ENCODE measurements around the gene RANBP17. TPM values are rescaled to one million over a fixed set of nuclear protein-coding genes. Genes with fewer than 3 reads are reported as not detected.

The RANBP17 gene
- total RNA-seq, 6 donors from 2014 or later, result 12.6 to 81.4 (median 23.9) TPM

DNA sequence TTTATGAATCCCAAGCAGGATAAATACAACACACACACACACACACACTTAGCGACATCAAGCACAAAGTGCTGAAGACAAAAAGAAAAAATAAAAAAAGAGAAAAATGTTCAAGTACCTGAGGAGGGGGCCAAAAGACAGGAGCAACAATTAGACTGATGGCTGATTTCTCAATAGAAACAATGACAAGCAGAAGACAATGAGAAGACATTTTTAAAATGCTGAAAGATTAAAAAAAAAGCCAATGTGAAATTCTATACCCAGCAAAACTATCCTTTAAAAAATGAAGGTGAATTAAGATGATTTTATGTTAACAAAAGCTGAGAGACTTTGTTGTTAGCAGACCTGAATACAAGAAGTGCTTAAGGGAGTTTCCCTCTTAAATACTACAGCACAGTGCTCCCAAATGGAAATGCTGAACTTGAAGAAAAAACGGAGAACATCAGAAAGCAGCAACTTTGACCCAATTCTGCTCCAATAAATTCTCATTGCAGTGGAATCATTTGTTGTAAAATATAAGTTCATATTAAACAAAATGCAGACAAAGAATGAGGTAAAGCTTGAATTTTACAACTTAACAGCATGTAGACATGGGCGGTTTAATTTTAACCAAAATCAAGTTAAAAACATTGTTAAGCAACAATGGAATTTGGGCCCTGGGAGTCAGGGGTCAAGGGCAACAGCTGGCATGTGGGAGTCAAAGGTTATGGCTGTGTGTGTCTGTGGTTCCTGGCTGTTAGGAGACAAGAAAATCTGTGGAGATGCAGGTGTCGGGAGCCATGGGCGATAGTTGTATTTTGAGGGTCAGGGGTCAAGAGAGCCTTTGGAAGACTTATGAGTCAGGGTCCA lies 776 bp upstream of the RANBP17 start:
- Histone ChIP-seq H3K4me3 (peak overlapping the region in 2 of 4 donors; percentile 70 to 77), H3K27ac (no peak overlapping the region), H3K36me3 (no peaks in the 10 kb centered on the region), H3K9me3 (peaks cover 0 to 15% (median 11%) of the 10 kb centered on the region in 4 donors), H3K4me1 (peaks cover 0 to 20% (median 6%) of the 10 kb centered on the region in 4 donors), H3K27me3 (peaks cover 0 to 7% (median 2%) of the 10 kb centered on the region in 4 donors)
- TF ChIP-seq EP300 (IDR thresholded peaks at IDR 0.05), result no peak
- TF ChIP-seq POLR2AphosphoS5 (IDR thresholded peaks at IDR 0.05), result no peak
- no peak for TF ChIP-seq POLR2A (IDR thresholded peaks at IDR 0.05)
- TF ChIP-seq, protein P1, sequence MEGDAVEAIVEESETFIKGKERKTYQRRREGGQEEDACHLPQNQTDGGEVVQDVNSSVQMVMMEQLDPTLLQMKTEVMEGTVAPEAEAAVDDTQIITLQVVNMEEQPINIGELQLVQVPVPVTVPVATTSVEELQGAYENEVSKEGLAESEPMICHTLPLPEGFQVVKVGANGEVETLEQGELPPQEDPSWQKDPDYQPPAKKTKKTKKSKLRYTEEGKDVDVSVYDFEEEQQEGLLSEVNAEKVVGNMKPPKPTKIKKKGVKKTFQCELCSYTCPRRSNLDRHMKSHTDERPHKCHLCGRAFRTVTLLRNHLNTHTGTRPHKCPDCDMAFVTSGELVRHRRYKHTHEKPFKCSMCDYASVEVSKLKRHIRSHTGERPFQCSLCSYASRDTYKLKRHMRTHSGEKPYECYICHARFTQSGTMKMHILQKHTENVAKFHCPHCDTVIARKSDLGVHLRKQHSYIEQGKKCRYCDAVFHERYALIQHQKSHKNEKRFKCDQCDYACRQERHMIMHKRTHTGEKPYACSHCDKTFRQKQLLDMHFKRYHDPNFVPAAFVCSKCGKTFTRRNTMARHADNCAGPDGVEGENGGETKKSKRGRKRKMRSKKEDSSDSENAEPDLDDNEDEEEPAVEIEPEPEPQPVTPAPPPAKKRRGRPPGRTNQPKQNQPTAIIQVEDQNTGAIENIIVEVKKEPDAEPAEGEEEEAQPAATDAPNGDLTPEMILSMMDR (IDR thresholded peaks at IDR 0.05), result no peak
- DNase-seq (no peak), ATAC-seq (ENCODE audit: low FRiP score in 2 of 2) (no peak)
- WGBS, 2 donors, result 89 to 93% methylated on average over 5 of the region's 5 CpGs

DNA sequence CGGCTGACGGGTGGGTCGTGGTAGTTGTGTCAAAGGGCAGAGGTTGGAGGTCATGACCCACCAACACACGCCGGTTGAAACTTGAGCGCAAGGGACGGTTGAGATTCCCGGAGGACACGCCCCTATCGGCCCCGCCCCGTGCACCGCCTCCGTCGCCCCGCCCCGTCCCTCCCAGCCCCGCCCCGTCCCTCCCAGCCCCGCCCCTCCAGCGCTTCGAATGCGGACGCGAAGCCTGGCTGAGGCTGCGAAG lies 226 bp upstream of the RANBP17 start:
- peaks cover 0 to 7% (median 2%) of the 10 kb centered on the region in 4 donors for H3K27me3 ChIP-seq
- TF ChIP-seq POLR2AphosphoS5 (IDR thresholded peaks at IDR 0.05) (no peak), POLR2A (IDR thresholded peaks at IDR 0.05) (no peak), EP300 (IDR thresholded peaks at IDR 0.05) (no peak)
- TF ChIP-seq, protein P1 (IDR thresholded peaks at IDR 0.05), result no peak
- ATAC-seq (ENCODE audit: low FRiP score in 2 of 2) (no peak), DNase-seq (no peak)
- 0 to 21% methylated on average over 1 to 10 of the region's 26 CpGs for WGBS, 2 donors
- H3K9me3 ChIP-seq, result peaks cover 0 to 15% (median 11%) of the 10 kb centered on the region in 4 donors
- H3K4me1 ChIP-seq, result peaks cover 0 to 20% (median 6%) of the 10 kb centered on the region in 4 donors
- no peaks in the 10 kb centered on the region for H3K36me3 ChIP-seq
- H3K27ac ChIP-seq, result peak overlapping the region in 3 of 4 donors; percentile 64 to 87 (median 76)
- peak overlapping the region in 3 of 4 donors; percentile 68 to 77 (median 70) for H3K4me3 ChIP-seq

DNA sequence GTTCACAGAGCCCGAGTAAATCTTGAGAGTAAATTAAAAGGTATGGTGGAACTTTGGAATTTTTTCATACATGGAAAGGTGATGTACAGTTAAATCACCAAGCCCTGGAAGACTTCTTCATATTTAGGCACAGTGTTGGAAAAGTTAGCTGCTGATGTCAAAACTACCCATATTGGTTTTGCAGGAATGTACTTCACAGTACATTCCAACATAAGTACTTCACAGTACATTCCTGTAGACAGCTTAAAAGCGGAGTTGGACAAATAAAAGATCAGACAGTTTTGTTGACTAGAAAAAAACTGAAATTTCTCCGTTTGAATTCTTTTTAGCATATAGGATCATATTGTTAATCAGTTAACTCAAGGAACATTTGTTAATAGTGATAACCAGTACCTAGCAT lies 1.8 kb downstream of the RANBP17 start:
- H3K27ac ChIP-seq, result no peak overlapping the region
- WGBS, 2 donors, result 63 to 76% methylated on average over 3 of the region's 3 CpGs
- H3K9me3 ChIP-seq, result peaks cover 0 to 15% (median 11%) of the 10 kb centered on the region in 4 donors
- DNase-seq, result no peak
- H3K4me3 ChIP-seq, result peak overlapping the region in 1 of 4 donors; percentile 77
- H3K4me1 ChIP-seq, result peaks cover 0 to 20% (median 6%) of the 10 kb centered on the region in 4 donors
- TF ChIP-seq POLR2A (IDR thresholded peaks at IDR 0.05) (no peak), EP300 (IDR thresholded peaks at IDR 0.05) (no peak), POLR2AphosphoS5 (IDR thresholded peaks at IDR 0.05) (no peak)
- TF ChIP-seq, protein P1 (IDR thresholded peaks at IDR 0.05), result no peak
- no peaks in the 10 kb centered on the region for H3K36me3 ChIP-seq
- peaks cover 0 to 7% (median 2%) of the 10 kb centered on the region in 4 donors for H3K27me3 ChIP-seq
- ATAC-seq (ENCODE audit: low FRiP score in 2 of 2), result no peak

DNA sequence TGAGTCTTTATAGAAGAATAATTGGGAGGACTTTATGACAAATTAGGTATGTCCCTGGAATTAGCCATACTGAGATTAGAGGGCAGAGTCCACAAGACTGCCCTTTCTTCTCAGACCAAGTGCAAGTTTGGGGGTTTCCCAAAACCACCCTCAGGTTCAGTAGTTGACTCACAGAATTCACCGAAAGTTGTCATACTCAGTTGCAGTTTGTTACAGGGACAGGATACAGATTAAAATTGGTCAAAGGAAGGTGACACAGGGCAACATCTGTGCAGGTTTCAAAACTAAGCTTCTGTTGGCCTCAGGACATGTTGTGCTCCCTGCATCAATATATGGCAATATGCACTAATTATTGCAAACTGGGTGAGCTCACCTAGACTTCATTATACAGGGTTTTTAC lies 3.8 kb downstream of the RANBP17 start:
- Histone ChIP-seq H3K9me3 (peaks cover 0 to 12% (median 6%) of the 10 kb centered on the region in 4 donors), H3K4me3 (no peak overlapping the region), H3K4me1 (peaks cover 0 to 20% (median 6%) of the 10 kb centered on the region in 4 donors), H3K36me3 (no peaks in the 10 kb centered on the region), H3K27me3 (peaks cover 0 to 7% (median 2%) of the 10 kb centered on the region in 4 donors), H3K27ac (no peak overlapping the region)
- ATAC-seq (ENCODE audit: low FRiP score in 2 of 2), result no peak
- 91 to 100% methylated on average over 1 of the region's 1 CpG for WGBS, 2 donors
- DNase-seq, result no peak
- TF ChIP-seq POLR2AphosphoS5 (IDR thresholded peaks at IDR 0.05), result no peak
- TF ChIP-seq POLR2A (IDR thresholded peaks at IDR 0.05), result no peak
- no peak for TF ChIP-seq EP300 (IDR thresholded peaks at IDR 0.05)
- TF ChIP-seq, protein P1 (IDR thresholded peaks at IDR 0.05), result no peak
